ENCODE data around the gene MORN2. TPM values are rescaled to one million over a fixed set of nuclear protein-coding genes. Genes with fewer than 3 reads are reported as not detected.

MORN2 gene
- total and polyA plus RNA-seq, 9 of the 15 experiments (the other 6 are each of a cell fraction or from before 2014, with no cell fraction given) = 10.4 to 39.5 (median 20.8) TPM

DNA sequence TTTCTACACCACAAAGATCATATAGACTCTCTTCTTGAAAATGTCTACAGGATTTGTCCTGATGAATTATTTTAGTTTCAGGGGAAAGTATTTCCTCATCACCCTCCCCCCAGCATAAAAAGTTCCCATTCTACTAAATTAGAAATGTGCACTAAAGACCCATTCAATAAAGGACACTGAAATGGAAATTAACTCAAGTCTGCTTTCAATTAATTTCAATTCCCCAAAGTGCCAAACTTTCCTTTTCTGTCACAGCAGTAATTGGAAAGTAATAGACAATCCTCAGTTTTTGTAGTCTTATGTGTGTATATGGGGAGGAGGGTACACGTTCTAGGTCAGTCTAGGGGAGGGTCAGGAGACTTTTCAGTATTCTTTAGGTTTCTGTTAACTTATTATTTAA, 35.4 kb downstream of the MORN2 start:
- H3K79me2 ChIP-seq (ENCODE audit: control insufficient read depth, insufficient read depth, low read length) = no peaks in the 10 kb centered on the region
- TF ChIP-seq, protein P1, sequence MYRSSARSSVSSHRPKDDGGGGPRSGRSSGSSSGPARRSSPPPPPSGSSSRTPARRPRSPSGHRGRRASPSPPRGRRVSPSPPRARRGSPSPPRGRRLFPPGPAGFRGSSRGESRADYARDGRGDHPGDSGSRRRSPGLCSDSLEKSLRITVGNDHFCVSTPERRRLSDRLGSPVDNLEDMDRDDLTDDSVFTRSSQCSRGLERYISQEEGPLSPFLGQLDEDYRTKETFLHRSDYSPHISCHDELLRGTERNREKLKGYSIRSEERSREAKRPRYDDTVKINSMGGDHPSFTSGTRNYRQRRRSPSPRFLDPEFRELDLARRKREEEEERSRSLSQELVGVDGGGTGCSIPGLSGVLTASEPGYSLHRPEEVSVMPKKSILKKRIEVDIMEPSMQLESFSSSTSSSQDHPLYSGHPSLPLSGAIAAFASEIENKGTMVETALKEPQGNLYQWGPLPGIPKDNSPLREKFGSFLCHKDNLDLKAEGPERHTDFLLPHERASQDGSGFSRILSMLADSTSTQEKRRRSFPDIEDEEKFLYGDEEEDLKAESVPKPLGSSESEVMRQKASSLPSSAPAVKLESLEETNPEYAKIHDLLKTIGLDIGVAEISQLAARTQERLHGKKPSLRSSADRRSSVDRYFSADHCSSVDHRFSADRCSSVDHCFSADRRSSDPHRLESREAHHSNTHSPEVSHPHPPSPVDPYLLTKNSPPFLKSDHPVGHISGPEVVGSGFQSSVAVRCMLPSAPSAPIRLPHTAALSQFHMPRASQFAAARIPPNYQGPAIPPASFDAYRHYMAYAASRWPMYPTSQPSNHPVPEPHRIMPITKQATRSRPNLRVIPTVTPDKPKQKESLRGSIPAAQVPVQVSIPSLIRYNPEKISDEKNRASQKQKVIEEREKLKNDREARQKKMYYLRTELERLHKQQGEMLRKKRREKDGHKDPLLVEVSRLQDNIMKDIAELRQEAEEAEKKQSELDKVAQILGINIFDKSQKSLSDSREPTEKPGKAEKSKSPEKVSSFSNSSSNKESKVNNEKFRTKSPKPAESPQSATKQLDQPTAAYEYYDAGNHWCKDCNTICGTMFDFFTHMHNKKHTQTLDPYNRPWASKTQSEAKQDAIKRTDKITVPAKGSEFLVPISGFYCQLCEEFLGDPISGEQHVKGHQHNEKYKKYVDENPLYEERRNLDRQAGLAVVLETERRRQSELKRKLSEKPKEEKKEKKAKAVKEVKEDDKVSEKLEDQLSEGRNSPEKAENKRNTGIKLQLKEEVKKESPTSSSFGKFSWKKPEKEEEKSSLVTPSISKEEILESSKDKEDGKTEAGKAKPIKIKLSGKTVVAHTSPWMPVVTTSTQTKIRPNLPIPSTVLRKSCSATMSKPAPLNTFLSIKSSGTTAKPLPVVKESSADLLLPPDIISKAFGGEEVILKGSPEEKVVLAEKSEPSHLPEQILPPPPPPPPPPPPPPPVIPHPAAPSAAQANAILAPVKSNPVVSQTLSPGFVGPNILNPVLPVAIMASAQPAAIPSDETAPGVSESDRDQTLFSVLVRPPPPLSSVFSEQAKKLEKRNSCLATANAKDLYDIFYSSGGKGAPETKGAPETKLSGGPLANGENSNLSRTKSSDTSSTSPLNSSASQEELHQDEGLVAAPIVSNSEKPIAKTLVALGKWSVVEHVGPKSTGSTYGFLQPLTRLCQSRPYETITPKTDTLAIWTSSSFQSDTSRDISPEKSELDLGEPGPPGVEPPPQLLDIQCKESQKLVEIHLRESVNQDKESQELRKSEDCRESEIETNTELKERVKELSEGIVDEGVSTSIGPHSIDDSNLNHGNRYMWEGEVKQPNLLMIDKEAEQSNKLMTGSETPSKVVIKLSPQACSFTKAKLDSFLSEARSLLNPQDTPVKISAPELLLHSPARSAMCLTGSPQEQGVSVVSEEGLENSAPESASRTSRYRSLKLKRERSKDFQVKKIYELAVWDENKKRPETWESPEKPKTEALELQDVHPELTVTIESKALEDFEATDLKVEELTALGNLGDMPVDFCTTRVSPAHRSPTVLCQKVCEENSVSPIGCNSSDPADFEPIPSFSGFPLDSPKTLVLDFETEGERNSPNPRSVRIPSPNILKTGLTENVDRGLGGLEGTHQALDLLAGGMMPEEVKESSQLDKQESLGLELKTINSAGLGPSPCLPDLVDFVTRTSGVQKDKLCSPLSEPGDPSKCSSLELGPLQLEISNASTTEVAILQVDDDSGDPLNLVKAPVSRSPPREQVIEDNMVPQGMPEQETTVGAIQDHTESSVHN (IDR thresholded peaks at IDR 0.05; ENCODE audit: borderline replicate concordance in 1 of 2, low read depth in 1 of 2) = no peak
- no peak for TF ChIP-seq ARHGAP35 (IDR thresholded peaks at IDR 0.05; ENCODE audit: partially characterized antibody)
- no peak overlapping the region for H3K4me3 ChIP-seq
- no peaks in the 10 kb centered on the region for H3K9me1 ChIP-seq (ENCODE audit: control insufficient read depth, insufficient read depth, low read length)
- intact Hi-C loops (cut with micrococcal nuclease) (loop anchor here (5.0 kb wide), 1 partner anchor 64 kb away; no protein-coding TSS in a partner anchor), in situ Hi-C loops (cut with MboI) (no loop called here)
- POLR2A ChIA-PET = interaction anchor here (1.1 to 1.3 kb wide), 2 partner anchors 8 to 15 kb away, joined by 3 to 4 read pairs; no protein-coding TSS in a partner anchor
- FAIRE-seq (no peak), ATAC-seq (no peak), DNase-seq (ENCODE audit: extremely low read depth in 1 of 4, low spot score in 3 of 4) (no peak)
- H3K9me3 ChIP-seq (replicated peaks; ENCODE audit: control insufficient read depth, insufficient read depth, low read depth, low read length) = no peaks in the 10 kb centered on the region
- CTCF ChIA-PET (ENCODE audit: low intra/inter-chr PET ratio) = no interaction called here
- H4K20me1 ChIP-seq (replicated peaks; ENCODE audit: control insufficient read depth, insufficient read depth, low read length) = no peaks in the 10 kb centered on the region
- H2AFZ ChIP-seq (ENCODE audit: low read depth, low read length) = peak overlapping the region; percentile 16
- no peaks in the 10 kb centered on the region for H3K27me3 ChIP-seq (ENCODE audit: control insufficient read depth in 2 of 2, insufficient read depth in 2 of 2, low read length in 2 of 2)
- no peak overlapping the region for H3K9ac ChIP-seq (ENCODE audit: insufficient read depth in 1 of 2, low read depth in 2 of 2, low read length in 2 of 2)
- no TSS peak for BruUV-seq (replicated peaks)
- WGBS (ENCODE audit: insufficient coverage, low coverage, missing lambda C conversion rate) = 36% methylated on average over 1 of the region's 1 CpG
- H3K4me2 ChIP-seq (ENCODE audit: insufficient read depth, low read length) = no peak overlapping the region
- no peaks in the 10 kb centered on the region for H3K4me1 ChIP-seq (replicated peaks in 1 of 2; ENCODE audit: control insufficient read depth in 2 of 2, insufficient read depth in 2 of 2, low read length in 2 of 2)
- no peaks in the 10 kb centered on the region for H3K36me3 ChIP-seq (ENCODE audit: control insufficient read depth, insufficient read depth, low read length)
- H3K27ac ChIP-seq (ENCODE audit: extremely low read depth, low read depth, low read length) = no peak overlapping the region

Data from K562 (cell line).